Liver (tissue), 9 donors: ENCODE measurements around the gene MRM1. TPM values are rescaled to one million over a fixed set of nuclear protein-coding genes. Genes with fewer than 3 reads are reported as not detected.

Source experiments
- DNase-seq: peaks from one replicate; pipeline ENCODE4 v3.0.0-alpha.2; 2017; ENCODE audit warnings: low spot score
- H3K27ac ChIP-seq, 2 donors: one replicate each; pipeline ENCODE4 v1.7.0; 2013; ENCODE audit warnings: inconsistent platforms in 2 of 2, low read length in 2 of 2, control low read depth in 1 of 2, low read depth in 1 of 2, mild to moderate bottlenecking in 1 of 2
- H3K27me3 ChIP-seq, 4 donors: one replicate each; pipeline versions ENCODE4 v1.6.1 to v1.7.0; 2013; ENCODE audit warnings: low read length in 3 of 4, inconsistent platforms in 1 of 4, mild to moderate bottlenecking in 1 of 4, moderate library complexity in 1 of 4; ENCODE audit not compliant: control insufficient read depth in 4 of 4, insufficient read depth in 4 of 4
- H3K36me3 ChIP-seq, 4 donors: one replicate each; pipeline versions ENCODE4 v1.6.1 to v1.7.0; 2013; ENCODE audit warnings: low read length in 3 of 4, mild to moderate bottlenecking in 3 of 4, low read depth in 1 of 4, moderate library complexity in 1 of 4; ENCODE audit not compliant: control insufficient read depth in 4 of 4, insufficient read depth in 3 of 4
- H3K4me1 ChIP-seq, 4 donors: one replicate each; pipeline versions ENCODE4 v1.6.1 to v1.7.0; 2013; ENCODE audit warnings: low read length in 3 of 4, mild to moderate bottlenecking in 3 of 4, moderate library complexity in 1 of 4; ENCODE audit not compliant: control insufficient read depth in 4 of 4, insufficient read depth in 4 of 4
- H3K4me3 ChIP-seq, 3 donors: one replicate each; pipeline versions ENCODE4 v1.6.1 to v1.7.0; 2013; ENCODE audit warnings: low read length in 3 of 3, control low read depth in 1 of 3, low read depth in 1 of 3, mild to moderate bottlenecking in 1 of 3
- H3K9ac ChIP-seq, 2 donors: one replicate each; pipeline ENCODE4 v1.7.0; 2013; ENCODE audit warnings: low read length in 2 of 2, mild to moderate bottlenecking in 2 of 2, moderate library complexity in 2 of 2, control low read depth in 1 of 2, low read depth in 1 of 2
- H3K9me3 ChIP-seq, 4 donors: one replicate each; pipeline versions ENCODE4 v1.6.1 to v1.7.0; 2013; ENCODE audit warnings: low read length in 3 of 4; ENCODE audit not compliant: control insufficient read depth in 4 of 4
- ATF3 ChIP-seq: IDR thresholded peaks from 2 replicates; pipeline ENCODE4 v1.6.1; 2016; ENCODE audit warnings: antibody characterized with exemption
- CTCF ChIP-seq: fragments of 150-350 bp; IDR thresholded peaks from 2 replicates; pipeline ENCODE4 v1.5.1; 2017; ENCODE audit warnings: improper control_type of control experiment, low read depth, low read length; ENCODE audit not compliant: missing input control
- FOXA1 ChIP-seq: IDR thresholded peaks from 2 replicates; pipeline ENCODE4 v1.6.1; 2016; ENCODE audit warnings: antibody characterized with exemption
- FOXA2 ChIP-seq: IDR thresholded peaks from 2 replicates; pipeline ENCODE4 v1.6.1; 2016; ENCODE audit warnings: antibody characterized with exemption
- GABPA ChIP-seq, 2 donors: IDR thresholded peaks in 1 of 2; conservative IDR thresholded peaks in 1 of 2; 2 replicates each; pipeline ENCODE4 v1.6.1; 2016; ENCODE audit warnings: antibody characterized with exemption in 2 of 2, mild to moderate bottlenecking in 1 of 2, moderate library complexity in 1 of 2
- HNF4A ChIP-seq, 2 donors: conservative IDR thresholded peaks; 2 replicates each; pipeline ENCODE4 v1.6.1; 2016; ENCODE audit warnings: antibody characterized with exemption in 2 of 2, mild to moderate bottlenecking in 2 of 2
- HNF4G ChIP-seq: IDR thresholded peaks from 2 replicates; pipeline ENCODE4 v1.6.1; 2016; ENCODE audit warnings: antibody characterized with exemption
- MAX ChIP-seq: IDR thresholded peaks from 2 replicates; pipeline ENCODE4 v1.6.1; 2016; ENCODE audit warnings: antibody characterized with exemption
- NR2F2 ChIP-seq: IDR thresholded peaks from 2 replicates; pipeline ENCODE4 v1.6.1; 2016; ENCODE audit warnings: antibody characterized with exemption
- RAD21 ChIP-seq, 2 donors: IDR thresholded peaks; 2 replicates each; pipeline ENCODE4 v1.6.1; 2016; ENCODE audit warnings: antibody characterized with exemption in 2 of 2, mild to moderate bottlenecking in 2 of 2
- RXRA ChIP-seq, 2 donors: IDR thresholded peaks; 2 replicates each; pipeline ENCODE4 v1.6.1; 2017 to 2018; ENCODE audit warnings: antibody characterized with exemption in 2 of 2, mild to moderate bottlenecking in 1 of 2
- SP1 ChIP-seq: IDR thresholded peaks from 2 replicates; pipeline ENCODE4 v1.6.1; 2018; ENCODE audit warnings: antibody characterized with exemption, mild to moderate bottlenecking
- TAF1 ChIP-seq: conservative IDR thresholded peaks from 2 replicates; pipeline ENCODE4 v1.6.1; 2016; ENCODE audit warnings: antibody characterized with exemption, mild to moderate bottlenecking
- YY1 ChIP-seq: IDR thresholded peaks from 2 replicates; pipeline ENCODE4 v1.6.1; 2016; ENCODE audit warnings: antibody characterized with exemption, mild to moderate bottlenecking
- ZBTB33 ChIP-seq: IDR thresholded peaks from 2 replicates; pipeline ENCODE4 v1.6.1; 2016; ENCODE audit warnings: antibody characterized with exemption
- WGBS: extraction: QIAGEN DNeasy Blood & Tissue Kit; methylation state at CpG from one replicate; pipeline ENCODE4 v1.1.7; 2013; 5-methylcytosine and 5-hydroxymethylcytosine counted together
- polyA plus RNA-seq, 2 donors: library from polyadenylated mRNA; stranded (reverse) in 1 of 2; unstranded in 1 of 2; fragments of 200-250 nt in 1 of 2; fragments of >200 nt in 1 of 2; fragmentation: Nextera tagmentation in 1 of 2; extraction: Ambion mirVana in 1 of 2; gene quantifications; one replicate each; pipeline versions ENCODE4 v1.2.1 to v1.2.3, GENCODE V29; 2013 to 2015
- total RNA-seq, 2 donors: library from RNA; depleted of rRNA; stranded (reverse); fragments of >200 nt; gene quantifications; one replicate each; pipeline ENCODE4 v1.2.3, GENCODE V29; 2014
- TF ChIP-seq, protein P1 (sequence below): IDR thresholded peaks from 2 replicates; pipeline ENCODE4 v1.6.1; 2016; ENCODE audit warnings: antibody characterized with exemption, mild to moderate bottlenecking
- donor health status: healthy.
- donor health status: healthy.
- donor health status: healthy.
- donor health status: healthy.
- donor health status: healthy.

MRM1 gene
- total and polyA plus RNA-seq, 4 donors: 3.2 to 5.9 (median 5.2) TPM

DNA sequence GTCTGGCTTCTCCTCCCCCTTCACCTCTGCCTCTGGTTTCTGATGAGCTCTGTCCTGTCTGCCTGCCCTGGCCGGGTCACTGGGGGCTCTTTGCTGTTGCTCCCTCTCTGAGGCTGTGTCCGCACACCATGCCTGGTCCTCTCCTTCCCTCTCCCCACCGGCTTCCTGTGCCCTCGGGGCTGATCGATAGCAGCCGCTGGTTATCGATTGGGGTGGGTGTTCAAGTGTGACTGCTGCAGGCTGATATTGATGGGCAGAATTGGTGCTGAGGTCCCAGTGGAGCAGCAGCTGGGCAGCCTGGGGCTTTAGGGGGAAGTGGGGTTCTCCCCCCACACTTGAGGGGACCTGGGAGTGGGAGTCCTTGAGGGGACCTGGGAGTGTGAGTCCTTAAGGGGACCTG, 16.4 kb downstream of the MRM1 start:
- no peak for DNase-seq
- Histone ChIP-seq H3K27me3 (no peaks in the 10 kb centered on the region), H3K4me3 (no peak overlapping the region), H3K9ac (no peak overlapping the region), H3K9me3 (no peaks in the 10 kb centered on the region), H3K27ac (no peak overlapping the region), H3K36me3 (no peaks in the 10 kb centered on the region), H3K4me1 (no peaks in the 10 kb centered on the region)
- WGBS: 51% methylated on average over 7 of the region's 7 CpGs
- TF ChIP-seq HNF4A (conservative IDR thresholded peaks at IDR 0.05) (no peak), FOXA2 (no peak), NR2F2 (no peak), YY1 (no peak), SP1 (no peak), GABPA (IDR thresholded peaks at IDR 0.05 in 1 of 2, conservative IDR thresholded peaks at IDR 0.05 in 1 of 2) (no peak), RXRA (IDR thresholded peaks at IDR 0.05) (no peak), MAX (no peak), ZBTB33 (no peak), TAF1 (no peak), RAD21 (IDR thresholded peaks at IDR 0.05) (no peak), FOXA1 (no peak), CTCF (no peak), HNF4G (no peak)
- TF ChIP-seq, protein P1, sequence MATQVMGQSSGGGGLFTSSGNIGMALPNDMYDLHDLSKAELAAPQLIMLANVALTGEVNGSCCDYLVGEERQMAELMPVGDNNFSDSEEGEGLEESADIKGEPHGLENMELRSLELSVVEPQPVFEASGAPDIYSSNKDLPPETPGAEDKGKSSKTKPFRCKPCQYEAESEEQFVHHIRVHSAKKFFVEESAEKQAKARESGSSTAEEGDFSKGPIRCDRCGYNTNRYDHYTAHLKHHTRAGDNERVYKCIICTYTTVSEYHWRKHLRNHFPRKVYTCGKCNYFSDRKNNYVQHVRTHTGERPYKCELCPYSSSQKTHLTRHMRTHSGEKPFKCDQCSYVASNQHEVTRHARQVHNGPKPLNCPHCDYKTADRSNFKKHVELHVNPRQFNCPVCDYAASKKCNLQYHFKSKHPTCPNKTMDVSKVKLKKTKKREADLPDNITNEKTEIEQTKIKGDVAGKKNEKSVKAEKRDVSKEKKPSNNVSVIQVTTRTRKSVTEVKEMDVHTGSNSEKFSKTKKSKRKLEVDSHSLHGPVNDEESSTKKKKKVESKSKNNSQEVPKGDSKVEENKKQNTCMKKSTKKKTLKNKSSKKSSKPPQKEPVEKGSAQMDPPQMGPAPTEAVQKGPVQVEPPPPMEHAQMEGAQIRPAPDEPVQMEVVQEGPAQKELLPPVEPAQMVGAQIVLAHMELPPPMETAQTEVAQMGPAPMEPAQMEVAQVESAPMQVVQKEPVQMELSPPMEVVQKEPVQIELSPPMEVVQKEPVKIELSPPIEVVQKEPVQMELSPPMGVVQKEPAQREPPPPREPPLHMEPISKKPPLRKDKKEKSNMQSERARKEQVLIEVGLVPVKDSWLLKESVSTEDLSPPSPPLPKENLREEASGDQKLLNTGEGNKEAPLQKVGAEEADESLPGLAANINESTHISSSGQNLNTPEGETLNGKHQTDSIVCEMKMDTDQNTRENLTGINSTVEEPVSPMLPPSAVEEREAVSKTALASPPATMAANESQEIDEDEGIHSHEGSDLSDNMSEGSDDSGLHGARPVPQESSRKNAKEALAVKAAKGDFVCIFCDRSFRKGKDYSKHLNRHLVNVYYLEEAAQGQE: no peak

DNA sequence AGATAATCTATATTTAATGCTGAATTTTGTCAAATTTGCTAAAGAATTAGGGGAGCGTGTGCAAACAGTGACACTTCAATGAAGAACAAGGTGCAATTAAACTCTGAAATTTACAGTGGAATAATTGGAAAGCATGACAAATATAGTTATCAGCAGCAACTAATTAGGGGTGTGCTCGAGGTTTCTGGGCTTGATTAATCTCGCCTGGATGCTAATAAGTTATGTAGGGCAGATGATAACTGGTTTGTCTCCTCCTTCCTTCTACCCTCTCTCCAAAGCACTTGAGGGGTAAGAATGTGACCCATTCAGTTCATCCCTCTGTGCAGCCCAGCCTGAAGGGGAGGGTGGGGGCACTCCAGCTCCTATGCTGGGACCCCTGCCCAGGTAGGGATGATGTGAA, 21.9 kb downstream of the MRM1 start:
- no peak for DNase-seq
- no peaks in the 10 kb centered on the region for H3K36me3 ChIP-seq
- H3K27ac ChIP-seq: no peak overlapping the region
- TF ChIP-seq TAF1: no peak
- no peak for TF ChIP-seq HNF4A (conservative IDR thresholded peaks at IDR 0.05)
- TF ChIP-seq CTCF: no peak
- TF ChIP-seq ATF3: no peak
- WGBS: 93% methylated on average over 3 of the region's 3 CpGs
- H3K9me3 ChIP-seq: no peaks in the 10 kb centered on the region
- H3K27me3 ChIP-seq: no peaks in the 10 kb centered on the region
- H3K4me1 ChIP-seq: peaks cover 0 to 7% (median 4%) of the 10 kb centered on the region in 4 donors
- no peak overlapping the region for H3K9ac ChIP-seq
- H3K4me3 ChIP-seq: no peak overlapping the region
